ENCODE measurements around the gene COX19. TPM values are rescaled to one million over a fixed set of nuclear protein-coding genes. Genes with fewer than 3 reads are reported as not detected.

The COX19 gene
- polyA plus RNA-seq, 1 donor (not counting 4 experiments of a cell fraction or from before 2014, with no cell fraction given) = 6.2 TPM

DNA sequence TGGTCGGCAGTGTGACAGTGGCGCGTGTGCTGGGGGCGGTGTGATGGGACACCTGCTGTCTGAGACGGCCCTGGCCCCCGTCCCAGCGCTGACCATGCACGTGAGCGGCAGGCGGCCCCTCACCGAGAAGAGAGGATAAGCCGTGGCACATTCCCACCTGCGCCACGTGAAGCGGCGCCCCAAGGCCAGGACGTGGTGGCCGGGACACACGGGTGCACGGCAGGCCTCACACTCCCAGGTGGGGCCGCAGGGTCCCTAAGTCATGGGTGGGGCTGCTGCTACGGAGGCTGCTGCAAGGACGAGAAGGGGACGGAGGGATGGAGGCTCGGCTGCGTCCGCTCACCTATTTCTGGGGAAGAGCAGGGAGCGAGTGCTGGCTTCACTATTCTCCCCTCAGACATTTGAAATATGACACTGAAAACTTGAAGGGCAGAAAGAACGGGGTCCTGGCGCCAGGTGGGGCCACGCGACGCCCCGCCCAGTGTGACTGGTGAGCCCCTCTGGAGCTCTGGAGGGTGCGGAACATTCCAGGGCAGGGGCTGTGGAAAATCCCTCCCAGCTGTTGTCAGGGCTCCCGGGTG lies 15.1 kb upstream of the COX19 start:
- dilution Hi-C loops (cut with MboI; ENCODE audit: extremely low pct_ligation_motif_present, low sequenced_read_pairs) = no loop called here
- no peaks in the 10 kb centered on the region for H4K20me1 ChIP-seq (ENCODE audit: control insufficient read depth, extremely low read depth, insufficient read depth, low read length)
- peaks cover 24% of the 10 kb centered on the region for H3K27me3 ChIP-seq (ENCODE audit: control insufficient read depth, extremely low read depth, insufficient read depth, low read length)
- no peaks in the 10 kb centered on the region for H3K79me2 ChIP-seq (ENCODE audit: control insufficient read depth, insufficient read depth, low read length)
- no peak for TF ChIP-seq EZH2 (IDR thresholded peaks at IDR 0.05; ENCODE audit: low read length)
- TF ChIP-seq, protein P1, sequence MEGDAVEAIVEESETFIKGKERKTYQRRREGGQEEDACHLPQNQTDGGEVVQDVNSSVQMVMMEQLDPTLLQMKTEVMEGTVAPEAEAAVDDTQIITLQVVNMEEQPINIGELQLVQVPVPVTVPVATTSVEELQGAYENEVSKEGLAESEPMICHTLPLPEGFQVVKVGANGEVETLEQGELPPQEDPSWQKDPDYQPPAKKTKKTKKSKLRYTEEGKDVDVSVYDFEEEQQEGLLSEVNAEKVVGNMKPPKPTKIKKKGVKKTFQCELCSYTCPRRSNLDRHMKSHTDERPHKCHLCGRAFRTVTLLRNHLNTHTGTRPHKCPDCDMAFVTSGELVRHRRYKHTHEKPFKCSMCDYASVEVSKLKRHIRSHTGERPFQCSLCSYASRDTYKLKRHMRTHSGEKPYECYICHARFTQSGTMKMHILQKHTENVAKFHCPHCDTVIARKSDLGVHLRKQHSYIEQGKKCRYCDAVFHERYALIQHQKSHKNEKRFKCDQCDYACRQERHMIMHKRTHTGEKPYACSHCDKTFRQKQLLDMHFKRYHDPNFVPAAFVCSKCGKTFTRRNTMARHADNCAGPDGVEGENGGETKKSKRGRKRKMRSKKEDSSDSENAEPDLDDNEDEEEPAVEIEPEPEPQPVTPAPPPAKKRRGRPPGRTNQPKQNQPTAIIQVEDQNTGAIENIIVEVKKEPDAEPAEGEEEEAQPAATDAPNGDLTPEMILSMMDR (optimal IDR thresholded peaks at IDR 0.05 in 1 of 3, IDR thresholded peaks at IDR 0.05 in 1 of 3, conservative IDR thresholded peaks at IDR 0.05 in 1 of 3; ENCODE audit: extremely low read depth in 1 of 3, insufficient read depth in 2 of 3, low read length in 3 of 3) = no peak
- H3K9ac ChIP-seq (ENCODE audit: control insufficient read depth, extremely low read depth, insufficient read depth, low read length) = no peak overlapping the region
- H3K9me1 ChIP-seq (ENCODE audit: control insufficient read depth, extremely low read depth, insufficient read depth, low read length) = no peaks in the 10 kb centered on the region
- no peak overlapping the region for H2AFZ ChIP-seq (ENCODE audit: control insufficient read depth, low read length)
- FAIRE-seq = no peak
- DNase-seq (ENCODE audit: low read depth, low spot score) = no peak
- no peak overlapping the region for H3K27ac ChIP-seq (ENCODE audit: control insufficient read depth, insufficient read depth, low read length)
- H3K4me2 ChIP-seq (ENCODE audit: control insufficient read depth, extremely low read depth, insufficient read depth, low read depth, low read length) = no peak overlapping the region
- H3K36me3 ChIP-seq (ENCODE audit: control insufficient read depth in 2 of 2, extremely low read depth in 1 of 2, insufficient read depth in 2 of 2, low read length in 2 of 2) = peaks cover 0 to 2% of the 10 kb centered on the region in 2 experiments
- no peaks in the 10 kb centered on the region for H3K4me1 ChIP-seq (ENCODE audit: control insufficient read depth, extremely low read depth, insufficient read depth, low read length)
- no peak overlapping the region for H3K4me3 ChIP-seq (ENCODE audit: control insufficient read depth in 2 of 3, extremely low read depth in 1 of 3, insufficient read depth in 2 of 3, low read depth in 1 of 3, low read length in 3 of 3)
- no peaks in the 10 kb centered on the region for H3K9me3 ChIP-seq (ENCODE audit: control insufficient read depth, low read depth, low read length)

DNA sequence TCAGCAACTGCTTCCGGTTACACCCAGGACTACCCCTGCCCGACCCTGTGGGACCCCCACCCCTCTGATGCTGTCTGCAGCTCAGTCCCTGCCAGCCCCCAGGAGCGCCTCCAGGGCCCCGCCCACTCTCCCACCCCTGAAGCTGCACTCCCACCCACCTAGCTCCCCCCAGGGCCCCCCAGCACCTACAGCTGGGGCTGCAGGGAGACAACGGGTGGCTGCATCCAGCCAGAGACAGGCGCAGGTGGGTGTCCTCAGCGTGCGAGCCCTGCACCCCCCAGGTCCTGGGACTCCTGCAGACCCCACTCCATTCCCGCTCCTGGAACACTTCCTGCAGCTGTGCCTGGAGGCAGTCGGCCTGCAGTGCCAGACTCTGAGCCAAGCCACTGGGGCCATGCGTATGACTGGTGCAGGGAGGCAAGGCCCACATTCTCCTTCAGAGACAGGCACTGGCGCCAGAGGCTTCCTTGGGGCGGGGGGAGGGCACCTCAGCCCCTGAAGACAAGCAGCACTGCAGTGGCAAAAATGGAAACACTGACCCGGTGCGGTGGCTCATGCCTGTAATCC lies 13.7 kb upstream of the COX19 start:
- no peak for FAIRE-seq

More for the DNA sequence above, 13.7 kb upstream of the COX19 start:
- Histone ChIP-seq H3K9ac (ENCODE audit: control insufficient read depth, extremely low read depth, insufficient read depth, low read length) (no peak overlapping the region), H3K4me2 (ENCODE audit: control insufficient read depth, extremely low read depth, insufficient read depth, low read depth, low read length) (no peak overlapping the region), H3K4me1 (ENCODE audit: control insufficient read depth, extremely low read depth, insufficient read depth, low read length) (no peaks in the 10 kb centered on the region), H3K9me3 (ENCODE audit: control insufficient read depth, low read depth, low read length) (no peaks in the 10 kb centered on the region), H3K27me3 (ENCODE audit: control insufficient read depth, extremely low read depth, insufficient read depth, low read length) (peaks cover 38% of the 10 kb centered on the region), H4K20me1 (ENCODE audit: control insufficient read depth, extremely low read depth, insufficient read depth, low read length) (no peaks in the 10 kb centered on the region), H3K9me1 (ENCODE audit: control insufficient read depth, extremely low read depth, insufficient read depth, low read length) (no peaks in the 10 kb centered on the region), H2AFZ (ENCODE audit: control insufficient read depth, low read length) (no peak overlapping the region), H3K4me3 (ENCODE audit: control insufficient read depth in 2 of 3, extremely low read depth in 1 of 3, insufficient read depth in 2 of 3, low read depth in 1 of 3, low read length in 3 of 3) (no peak overlapping the region), H3K79me2 (ENCODE audit: control insufficient read depth, insufficient read depth, low read length) (no peaks in the 10 kb centered on the region), H3K36me3 (ENCODE audit: control insufficient read depth in 2 of 2, extremely low read depth in 1 of 2, insufficient read depth in 2 of 2, low read length in 2 of 2) (no peaks in the 10 kb centered on the region), H3K27ac (ENCODE audit: control insufficient read depth, insufficient read depth, low read length) (no peak overlapping the region)
- dilution Hi-C loops (cut with MboI; ENCODE audit: extremely low pct_ligation_motif_present, low sequenced_read_pairs) = no loop called here
- DNase-seq (ENCODE audit: low read depth, low spot score) = no peak
- no peak for TF ChIP-seq EZH2 (IDR thresholded peaks at IDR 0.05; ENCODE audit: low read length)
- TF ChIP-seq, protein P1 (optimal IDR thresholded peaks at IDR 0.05 in 1 of 3, IDR thresholded peaks at IDR 0.05 in 1 of 3, conservative IDR thresholded peaks at IDR 0.05 in 1 of 3; ENCODE audit: extremely low read depth in 1 of 3, insufficient read depth in 2 of 3, low read length in 3 of 3) = no peak

All from keratinocyte (primary cell).